SK-N-SH (cell line): ENCODE results near the gene PHGDH.
"Not testable (repeated sequence)": the region's sequence is repeated elsewhere in the genome, so short reads cannot be mapped to it uniquely, and the experiment has no call there.

Experiments
- CHD2 ChIP-seq: fragments of 150-350 bp; IDR thresholded peaks from 2 replicates; pipeline ENCODE4 v1.6.1; 2018; ENCODE audit warnings: low read length; ENCODE audit not compliant: partially characterized antibody
- EP300 ChIP-seq, 2 experiments: IDR thresholded peaks; 2 replicates each; pipeline versions ENCODE4 v1.4.0 to v1.6.1; 2012; ENCODE audit warnings: borderline replicate concordance in 1 of 2, low read depth in 1 of 2, low read length in 1 of 2
- EZH2phosphoT487 ChIP-seq: fragments of 200-600 bp; sonication (generic); IDR thresholded peaks from 2 replicates; pipeline ENCODE4 v1.6.1; 2017; ENCODE audit warnings: low read depth, mixed run types, mild to moderate bottlenecking, antibody characterized with exemption, moderate library complexity, borderline replicate concordance
- FOXJ3 ChIP-seq: sonication (generic); formaldehyde crosslinking; IDR thresholded peaks from 2 replicates; pipeline ENCODE4 v1.5.1; 2020; ENCODE audit warnings: mild to moderate bottlenecking, missing genetic modification reagents
- GABPA ChIP-seq: IDR thresholded peaks from 2 replicates; pipeline ENCODE4 v1.4.0; 2012; ENCODE audit warnings: low read depth, mild to moderate bottlenecking
- MEF2A ChIP-seq: IDR thresholded peaks from 2 replicates; pipeline ENCODE4 v1.4.0; 2012; ENCODE audit warnings: low read depth, borderline replicate concordance
- RAD21 ChIP-seq: IDR thresholded peaks from 2 replicates; pipeline ENCODE4 v1.6.1; 2012; ENCODE audit warnings: mild to moderate bottlenecking, low read length
- RCOR1 ChIP-seq: fragments of 150-350 bp; IDR thresholded peaks from 2 replicates; pipeline ENCODE4 v1.6.1; 2017; ENCODE audit warnings: antibody characterized with exemption, low read length
- SMC3 ChIP-seq: IDR thresholded peaks from 2 replicates; pipeline ENCODE4 v1.6.1; 2012; ENCODE audit warnings: low read depth, low read length, improper control_type of control experiment
- TF ChIP-seq, protein P1 (sequence below): fragments of 200-600 bp; sonication (generic); IDR thresholded peaks from 2 replicates; pipeline ENCODE4 v1.6.1; 2017; ENCODE audit warnings: antibody characterized with exemption, mild to moderate bottlenecking, moderate library complexity
- TF ChIP-seq, protein P2 (sequence below): IDR thresholded peaks from 2 replicates; pipeline ENCODE4 v1.6.1; 2012; ENCODE audit warnings: mild to moderate bottlenecking, low read depth, low read length, moderate library complexity

DNA sequence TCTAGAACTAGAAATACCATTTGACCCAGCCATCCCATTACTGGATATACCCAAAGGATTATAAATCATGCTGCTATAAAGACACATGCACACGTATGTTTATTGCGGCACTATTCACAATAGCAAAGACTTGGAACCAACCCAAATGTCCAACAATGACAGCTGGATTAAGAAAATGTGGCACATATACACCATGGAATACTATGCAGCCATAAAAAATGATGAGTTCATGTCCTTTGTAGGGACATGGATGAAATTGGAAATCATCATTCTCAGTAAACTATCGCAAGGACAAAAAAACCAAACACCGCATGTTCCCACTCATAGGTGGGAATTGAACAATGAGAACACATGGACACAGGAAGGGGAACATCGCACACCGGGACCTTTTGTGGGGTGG lies 5.1 kb upstream of the PHGDH start:
- TF ChIP-seq MEF2A; RAD21; GABPA; RCOR1; EP300 (IDR thresholded peaks at IDR 0.05; ENCODE audit: borderline replicate concordance in 1 of 2, low read depth in 1 of 2, low read length in 1 of 2); FOXJ3 (CRISPR knock-in tag); CHD2; SMC3; EZH2phosphoT487: not testable (repeated sequence)
- TF ChIP-seq, protein P1, sequence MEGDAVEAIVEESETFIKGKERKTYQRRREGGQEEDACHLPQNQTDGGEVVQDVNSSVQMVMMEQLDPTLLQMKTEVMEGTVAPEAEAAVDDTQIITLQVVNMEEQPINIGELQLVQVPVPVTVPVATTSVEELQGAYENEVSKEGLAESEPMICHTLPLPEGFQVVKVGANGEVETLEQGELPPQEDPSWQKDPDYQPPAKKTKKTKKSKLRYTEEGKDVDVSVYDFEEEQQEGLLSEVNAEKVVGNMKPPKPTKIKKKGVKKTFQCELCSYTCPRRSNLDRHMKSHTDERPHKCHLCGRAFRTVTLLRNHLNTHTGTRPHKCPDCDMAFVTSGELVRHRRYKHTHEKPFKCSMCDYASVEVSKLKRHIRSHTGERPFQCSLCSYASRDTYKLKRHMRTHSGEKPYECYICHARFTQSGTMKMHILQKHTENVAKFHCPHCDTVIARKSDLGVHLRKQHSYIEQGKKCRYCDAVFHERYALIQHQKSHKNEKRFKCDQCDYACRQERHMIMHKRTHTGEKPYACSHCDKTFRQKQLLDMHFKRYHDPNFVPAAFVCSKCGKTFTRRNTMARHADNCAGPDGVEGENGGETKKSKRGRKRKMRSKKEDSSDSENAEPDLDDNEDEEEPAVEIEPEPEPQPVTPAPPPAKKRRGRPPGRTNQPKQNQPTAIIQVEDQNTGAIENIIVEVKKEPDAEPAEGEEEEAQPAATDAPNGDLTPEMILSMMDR = not testable (repeated sequence)
- TF ChIP-seq, protein P2, sequence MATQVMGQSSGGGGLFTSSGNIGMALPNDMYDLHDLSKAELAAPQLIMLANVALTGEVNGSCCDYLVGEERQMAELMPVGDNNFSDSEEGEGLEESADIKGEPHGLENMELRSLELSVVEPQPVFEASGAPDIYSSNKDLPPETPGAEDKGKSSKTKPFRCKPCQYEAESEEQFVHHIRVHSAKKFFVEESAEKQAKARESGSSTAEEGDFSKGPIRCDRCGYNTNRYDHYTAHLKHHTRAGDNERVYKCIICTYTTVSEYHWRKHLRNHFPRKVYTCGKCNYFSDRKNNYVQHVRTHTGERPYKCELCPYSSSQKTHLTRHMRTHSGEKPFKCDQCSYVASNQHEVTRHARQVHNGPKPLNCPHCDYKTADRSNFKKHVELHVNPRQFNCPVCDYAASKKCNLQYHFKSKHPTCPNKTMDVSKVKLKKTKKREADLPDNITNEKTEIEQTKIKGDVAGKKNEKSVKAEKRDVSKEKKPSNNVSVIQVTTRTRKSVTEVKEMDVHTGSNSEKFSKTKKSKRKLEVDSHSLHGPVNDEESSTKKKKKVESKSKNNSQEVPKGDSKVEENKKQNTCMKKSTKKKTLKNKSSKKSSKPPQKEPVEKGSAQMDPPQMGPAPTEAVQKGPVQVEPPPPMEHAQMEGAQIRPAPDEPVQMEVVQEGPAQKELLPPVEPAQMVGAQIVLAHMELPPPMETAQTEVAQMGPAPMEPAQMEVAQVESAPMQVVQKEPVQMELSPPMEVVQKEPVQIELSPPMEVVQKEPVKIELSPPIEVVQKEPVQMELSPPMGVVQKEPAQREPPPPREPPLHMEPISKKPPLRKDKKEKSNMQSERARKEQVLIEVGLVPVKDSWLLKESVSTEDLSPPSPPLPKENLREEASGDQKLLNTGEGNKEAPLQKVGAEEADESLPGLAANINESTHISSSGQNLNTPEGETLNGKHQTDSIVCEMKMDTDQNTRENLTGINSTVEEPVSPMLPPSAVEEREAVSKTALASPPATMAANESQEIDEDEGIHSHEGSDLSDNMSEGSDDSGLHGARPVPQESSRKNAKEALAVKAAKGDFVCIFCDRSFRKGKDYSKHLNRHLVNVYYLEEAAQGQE = not testable (repeated sequence)
